ENCODE results near the gene LTBP1. TPM values are rescaled to one million over a fixed set of nuclear protein-coding genes. Genes with fewer than 3 reads are reported as not detected.

Gene LTBP1
- total and polyA plus RNA-seq, 5 donors from 2014 or later, result 3.7 TPM; not detected in 4

GRCh38 chr2:33205693-33206434 is 259.1 kb downstream of the LTBP1 start:
- ATAC-seq (ENCODE audit: low read depth in 2 of 2), result no peak

DNA sequence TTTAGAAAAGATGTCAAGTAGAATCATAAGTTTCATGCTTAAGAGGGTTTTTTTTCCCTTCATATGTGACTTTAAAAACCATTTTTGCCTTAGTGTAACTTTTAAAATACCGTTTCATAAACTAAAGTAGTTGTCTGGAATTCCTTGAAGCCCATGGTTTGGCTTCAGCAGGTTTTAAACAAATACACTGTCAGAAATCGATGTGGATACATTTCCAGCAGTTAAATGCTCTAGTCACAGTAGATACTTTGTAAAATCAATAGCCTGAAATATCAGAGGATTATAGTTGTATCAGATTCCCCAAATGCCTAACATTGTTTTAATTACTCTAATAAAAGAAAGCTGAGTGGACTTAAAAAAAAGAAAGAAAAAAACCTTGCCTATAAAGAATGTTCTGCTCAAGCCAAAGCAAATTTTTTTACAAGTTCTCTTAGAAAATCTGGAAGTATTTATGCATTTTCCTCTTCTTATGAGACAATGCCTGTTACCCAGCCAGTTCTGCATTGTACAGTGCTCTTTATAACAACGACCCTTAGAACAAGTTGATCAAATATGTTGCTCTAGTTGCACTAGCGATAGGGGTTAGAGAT is 260.5 kb downstream of the LTBP1 start:
- no peak overlapping the region for H3K27ac Mint-ChIP-seq
- H3K4me3 Mint-ChIP-seq, result no peak overlapping the region
- H3K4me1 Mint-ChIP-seq, result no peaks in the 10 kb centered on the region
- H3K27ac ChIP-seq (ENCODE audit: insufficient read depth, low read length, poor library complexity, severe bottlenecking), result no peak overlapping the region
- H3K9me3 Mint-ChIP-seq, result peaks cover 0 to 2% (median 0%) of the 10 kb centered on the region in 7 donors
- ATAC-seq (ENCODE audit: low read depth in 2 of 2) (no peak), DNase-seq (no peak)
- no peak overlapping the region for H3K4me3 ChIP-seq (ENCODE audit: low read depth, low read length)
- H3K36me3 ChIP-seq (ENCODE audit: control insufficient read depth, insufficient read depth, low read length), result no peaks in the 10 kb centered on the region
- H3K27me3 ChIP-seq (ENCODE audit: control insufficient read depth, insufficient read depth, low read length), result no peaks in the 10 kb centered on the region
- H3K9me3 ChIP-seq (ENCODE audit: control insufficient read depth in 2 of 2, low read length in 2 of 2), result no peaks in the 10 kb centered on the region
- H3K27me3 Mint-ChIP-seq, result no peaks in the 10 kb centered on the region
- H3K4me1 ChIP-seq (ENCODE audit: control insufficient read depth, insufficient read depth, low read length, poor library complexity, severe bottlenecking), result no peaks in the 10 kb centered on the region
- no peaks in the 10 kb centered on the region for H3K36me3 Mint-ChIP-seq

More at GRCh38 chr2:33205693-33206434, 259.1 kb downstream of the LTBP1 start:
- Mint-ChIP-seq H3K27me3 (peaks cover 4% of the 10 kb centered on the region), H3K27ac (no peak overlapping the region), H3K9me3 (peaks cover 0 to 2% (median 0%) of the 10 kb centered on the region in 7 donors), H3K36me3 (no peaks in the 10 kb centered on the region), H3K4me1 (no peaks in the 10 kb centered on the region), H3K4me3 (no peak overlapping the region)
- no peaks in the 10 kb centered on the region for H3K27me3 ChIP-seq (ENCODE audit: control insufficient read depth, insufficient read depth, low read length)
- DNase-seq, result no peak
- no peaks in the 10 kb centered on the region for H3K36me3 ChIP-seq (ENCODE audit: control insufficient read depth, insufficient read depth, low read length)
- no peaks in the 10 kb centered on the region for H3K9me3 ChIP-seq (ENCODE audit: control insufficient read depth in 2 of 2, low read length in 2 of 2)
- no peak overlapping the region for H3K4me3 ChIP-seq (ENCODE audit: low read depth, low read length)
- no peaks in the 10 kb centered on the region for H3K4me1 ChIP-seq (ENCODE audit: control insufficient read depth, insufficient read depth, low read length, poor library complexity, severe bottlenecking)
- H3K27ac ChIP-seq (ENCODE audit: insufficient read depth, low read length, poor library complexity, severe bottlenecking), result no peak overlapping the region

- no peak overlapping the region for H3K27ac Mint-ChIP-seq
- no peaks in the 10 kb centered on the region for H3K36me3 Mint-ChIP-seq
- Histone ChIP-seq H3K36me3 (ENCODE audit: control insufficient read depth, insufficient read depth, low read length) (no peaks in the 10 kb centered on the region), H3K4me1 (ENCODE audit: control insufficient read depth, insufficient read depth, low read length, poor library complexity, severe bottlenecking) (no peaks in the 10 kb centered on the region), H3K27ac (ENCODE audit: insufficient read depth, low read length, poor library complexity, severe bottlenecking) (no peak overlapping the region), H3K4me3 (ENCODE audit: low read depth, low read length) (no peak overlapping the region), H3K27me3 (ENCODE audit: control insufficient read depth, insufficient read depth, low read length) (no peaks in the 10 kb centered on the region), H3K9me3 (ENCODE audit: control insufficient read depth in 2 of 2, low read length in 2 of 2) (no peaks in the 10 kb centered on the region)
- peaks cover 0 to 2% (median 0%) of the 10 kb centered on the region in 7 donors for H3K9me3 Mint-ChIP-seq
- no peak overlapping the region for H3K4me3 Mint-ChIP-seq
- no peaks in the 10 kb centered on the region for H3K4me1 Mint-ChIP-seq
- H3K27me3 Mint-ChIP-seq, result no peaks in the 10 kb centered on the region
- ATAC-seq (ENCODE audit: low read depth in 2 of 2) (no peak), DNase-seq (no peak)
These were observed 261.6 kb downstream of the LTBP1 start for GRCh38 chr2:33208400-33208799.

- Histone ChIP-seq H3K36me3 (ENCODE audit: control insufficient read depth, insufficient read depth, low read length) (no peaks in the 10 kb centered on the region), H3K27me3 (ENCODE audit: control insufficient read depth, insufficient read depth, low read length) (no peaks in the 10 kb centered on the region), H3K4me1 (ENCODE audit: control insufficient read depth, insufficient read depth, low read length, poor library complexity, severe bottlenecking) (no peaks in the 10 kb centered on the region), H3K4me3 (ENCODE audit: low read depth, low read length) (no peak overlapping the region), H3K9me3 (ENCODE audit: control insufficient read depth in 2 of 2, low read length in 2 of 2) (no peaks in the 10 kb centered on the region), H3K27ac (ENCODE audit: insufficient read depth, low read length, poor library complexity, severe bottlenecking) (no peak overlapping the region)
- Mint-ChIP-seq H3K27me3 (no peaks in the 10 kb centered on the region), H3K36me3 (no peaks in the 10 kb centered on the region), H3K4me1 (peaks cover 0 to 2% (median 0%) of the 10 kb centered on the region in 4 donors), H3K9me3 (peaks cover 0 to 2% (median 0%) of the 10 kb centered on the region in 7 donors), H3K4me3 (no peak overlapping the region), H3K27ac (no peak overlapping the region)
- ATAC-seq (ENCODE audit: low read depth in 2 of 2) (no peak), DNase-seq (no peak)
These were observed 263.2 kb downstream of the LTBP1 start for GRCh38 chr2:33209976-33210375.

DNA sequence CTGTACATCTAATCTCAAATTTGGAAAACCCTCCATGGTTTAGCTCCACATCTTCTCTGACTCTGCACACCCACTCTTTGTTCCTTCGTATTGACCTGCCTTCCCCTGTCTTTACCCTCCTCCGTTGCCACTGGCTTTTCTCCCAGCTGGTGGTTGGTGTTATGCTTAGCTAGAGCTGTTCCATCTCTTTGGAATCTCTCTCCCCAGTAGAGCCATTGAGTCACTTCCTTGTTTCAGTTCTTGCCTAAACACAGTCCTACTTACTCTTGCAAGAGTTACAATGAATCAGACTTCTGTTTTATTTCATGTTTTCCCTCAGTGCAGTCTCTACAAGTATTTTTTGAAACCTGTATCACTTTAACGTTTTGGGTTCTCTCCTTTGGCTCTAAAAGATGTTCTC is 263.9 kb downstream of the LTBP1 start:
- H3K9me3 ChIP-seq (ENCODE audit: control insufficient read depth in 2 of 2, low read length in 2 of 2), result no peaks in the 10 kb centered on the region
- H3K27ac ChIP-seq (ENCODE audit: insufficient read depth, low read length, poor library complexity, severe bottlenecking), result no peak overlapping the region
- H3K27me3 Mint-ChIP-seq, result no peaks in the 10 kb centered on the region
- ATAC-seq (ENCODE audit: low read depth in 2 of 2) (no peak), DNase-seq (no peak)
- H3K36me3 ChIP-seq (ENCODE audit: control insufficient read depth, insufficient read depth, low read length), result no peaks in the 10 kb centered on the region
- no peak overlapping the region for H3K4me3 Mint-ChIP-seq
- no peak overlapping the region for H3K4me3 ChIP-seq (ENCODE audit: low read depth, low read length)
- H3K27me3 ChIP-seq (ENCODE audit: control insufficient read depth, insufficient read depth, low read length), result no peaks in the 10 kb centered on the region
- H3K4me1 ChIP-seq (ENCODE audit: control insufficient read depth, insufficient read depth, low read length, poor library complexity, severe bottlenecking), result no peaks in the 10 kb centered on the region
- H3K27ac Mint-ChIP-seq, result no peak overlapping the region
- peaks cover 0 to 2% (median 0%) of the 10 kb centered on the region in 4 donors for H3K4me1 Mint-ChIP-seq
- peaks cover 0 to 2% (median 0%) of the 10 kb centered on the region in 7 donors for H3K9me3 Mint-ChIP-seq
- no peaks in the 10 kb centered on the region for H3K36me3 Mint-ChIP-seq

- Mint-ChIP-seq H3K4me3 (no peak overlapping the region), H3K4me1 (peaks cover 0 to 2% (median 0%) of the 10 kb centered on the region in 4 donors), H3K36me3 (no peaks in the 10 kb centered on the region), H3K27ac (no peak overlapping the region), H3K27me3 (no peaks in the 10 kb centered on the region), H3K9me3 (peaks cover 0 to 2% (median 0%) of the 10 kb centered on the region in 7 donors)
- no peak overlapping the region for H3K4me3 ChIP-seq (ENCODE audit: low read depth, low read length)
- DNase-seq, result no peak
- H3K4me1 ChIP-seq (ENCODE audit: control insufficient read depth, insufficient read depth, low read length, poor library complexity, severe bottlenecking), result no peaks in the 10 kb centered on the region
- no peak overlapping the region for H3K27ac ChIP-seq (ENCODE audit: insufficient read depth, low read length, poor library complexity, severe bottlenecking)
- H3K9me3 ChIP-seq (ENCODE audit: control insufficient read depth in 2 of 2, low read length in 2 of 2), result no peaks in the 10 kb centered on the region
- ATAC-seq (ENCODE audit: low read depth in 2 of 2), result no peak
- H3K36me3 ChIP-seq (ENCODE audit: control insufficient read depth, insufficient read depth, low read length), result no peaks in the 10 kb centered on the region
- peaks cover 1% of the 10 kb centered on the region for H3K27me3 ChIP-seq (ENCODE audit: control insufficient read depth, insufficient read depth, low read length)
These were observed 265.4 kb downstream of the LTBP1 start for GRCh38 chr2:33212151-33212550.

GRCh38 chr2:33213244-33213643 is 266.5 kb downstream of the LTBP1 start:
- DNase-seq, result no peak
- Histone ChIP-seq H3K36me3 (ENCODE audit: control insufficient read depth, insufficient read depth, low read length) (no peaks in the 10 kb centered on the region), H3K9me3 (ENCODE audit: control insufficient read depth in 2 of 2, low read length in 2 of 2) (no peaks in the 10 kb centered on the region), H3K4me3 (ENCODE audit: low read depth, low read length) (no peak overlapping the region), H3K4me1 (ENCODE audit: control insufficient read depth, insufficient read depth, low read length, poor library complexity, severe bottlenecking) (no peaks in the 10 kb centered on the region), H3K27ac (ENCODE audit: insufficient read depth, low read length, poor library complexity, severe bottlenecking) (no peak overlapping the region), H3K27me3 (ENCODE audit: control insufficient read depth, insufficient read depth, low read length) (peaks cover 1% of the 10 kb centered on the region)
- ATAC-seq (ENCODE audit: low read depth in 2 of 2), result no peak
- no peak overlapping the region for H3K4me3 Mint-ChIP-seq
- H3K27ac Mint-ChIP-seq, result no peak overlapping the region
- H3K36me3 Mint-ChIP-seq, result no peaks in the 10 kb centered on the region
- H3K9me3 Mint-ChIP-seq, result no peaks in the 10 kb centered on the region
- H3K4me1 Mint-ChIP-seq, result peaks cover 0 to 2% (median 0%) of the 10 kb centered on the region in 4 donors
- no peaks in the 10 kb centered on the region for H3K27me3 Mint-ChIP-seq

DNA sequence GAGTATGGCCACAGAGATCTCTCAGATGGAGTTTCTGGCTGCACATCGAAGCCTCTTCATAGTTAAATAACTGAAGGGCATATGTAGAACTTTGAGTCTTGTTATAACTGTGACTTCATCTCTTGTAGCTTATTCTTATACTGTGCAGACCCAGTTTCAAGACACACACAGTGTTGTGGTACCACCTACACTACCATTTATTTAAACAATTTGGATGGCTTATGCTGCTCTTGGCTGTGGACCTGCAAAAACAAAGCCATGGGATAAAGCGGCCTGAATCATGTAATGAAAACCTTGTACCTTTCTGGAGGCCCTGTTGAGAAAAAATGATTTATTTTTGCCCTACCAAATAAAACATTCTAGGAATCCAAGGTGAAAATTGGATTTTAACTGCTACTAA is 266.9 kb downstream of the LTBP1 start:
- Histone ChIP-seq H3K4me3 (ENCODE audit: low read depth, low read length) (no peak overlapping the region), H3K4me1 (ENCODE audit: control insufficient read depth, insufficient read depth, low read length, poor library complexity, severe bottlenecking) (no peaks in the 10 kb centered on the region), H3K27me3 (ENCODE audit: control insufficient read depth, insufficient read depth, low read length) (peaks cover 1% of the 10 kb centered on the region), H3K36me3 (ENCODE audit: control insufficient read depth, insufficient read depth, low read length) (no peaks in the 10 kb centered on the region), H3K9me3 (ENCODE audit: control insufficient read depth in 2 of 2, low read length in 2 of 2) (no peaks in the 10 kb centered on the region), H3K27ac (ENCODE audit: insufficient read depth, low read length, poor library complexity, severe bottlenecking) (no peak overlapping the region)
- Mint-ChIP-seq H3K4me3 (no peak overlapping the region), H3K27me3 (no peaks in the 10 kb centered on the region), H3K27ac (no peak overlapping the region), H3K36me3 (no peaks in the 10 kb centered on the region), H3K9me3 (no peaks in the 10 kb centered on the region), H3K4me1 (peaks cover 0 to 2% (median 0%) of the 10 kb centered on the region in 4 donors)
- no peak for DNase-seq
- ATAC-seq (ENCODE audit: low read depth in 2 of 2), result no peak
